HG03571 (cell line): ENCODE results near the gene COL23A1.

Experiments used
- ATAC-seq: cut with Tn5 transposase; IDR thresholded peaks from one replicate; pipeline ENCODE4 v1.9.1; 2021; ENCODE audit not compliant: unreplicated experiment

Gene COL23A1

GRCh38 chr5:178463321-178464155 is 126.7 kb downstream of the COL23A1 start:
- no peak for ATAC-seq

- no peak for ATAC-seq
Measured at GRCh38 chr5:178462816-178463215, 127.4 kb downstream of the COL23A1 start.

GRCh38 chr5:178462076-178462475 is 128.1 kb downstream of the COL23A1 start:
- no peak for ATAC-seq

GRCh38 chr5:178461004-178461730 is 129.0 kb downstream of the COL23A1 start:
- no peak for ATAC-seq

GRCh38 chr5:178460598-178460997 is 129.6 kb downstream of the COL23A1 start:
- ATAC-seq: no peak

GRCh38 chr5:178460174-178460573 is 130.0 kb downstream of the COL23A1 start:
- ATAC-seq: no peak

GRCh38 chr5:178458140-178458539 is 132.1 kb downstream of the COL23A1 start:
- no peak for ATAC-seq

- ATAC-seq: no peak
Measured at GRCh38 chr5:178457471-178457870, 132.7 kb downstream of the COL23A1 start.

- no peak for ATAC-seq
Measured at GRCh38 chr5:178455480-178455835, 134.7 kb downstream of the COL23A1 start.

GRCh38 chr5:178454821-178455479 is 135.2 kb downstream of the COL23A1 start:
- ATAC-seq: no peak

GRCh38 chr5:178454303-178454702 is 135.9 kb downstream of the COL23A1 start:
- ATAC-seq: no peak

- no peak for ATAC-seq
Measured at GRCh38 chr5:178453224-178453623, 137.0 kb downstream of the COL23A1 start.

- no peak for ATAC-seq
Measured at GRCh38 chr5:178450121-178451028, 139.8 kb downstream of the COL23A1 start.

GRCh38 chr5:178449163-178450070 is 140.8 kb downstream of the COL23A1 start:
- ATAC-seq: no peak

- no peak for ATAC-seq
Measured at GRCh38 chr5:178445534-178445933, 144.7 kb downstream of the COL23A1 start.

GRCh38 chr5:178442405-178443257 is 147.6 kb downstream of the COL23A1 start:
- no peak for ATAC-seq

- no peak for ATAC-seq
Measured at GRCh38 chr5:178441486-178442270, 148.5 kb downstream of the COL23A1 start.

- ATAC-seq: no peak
Measured at GRCh38 chr5:178440181-178440580, 150.0 kb downstream of the COL23A1 start.
